Cortex of kidney (tissue), 1 donor: ENCODE results near the gene CD248.

Experiments used
- DNase-seq: peaks from one replicate; lab custom pipeline; 2025; lab: John Stamatoyannopoulos, UW

CD248 gene

GRCh38 chr11:66275984-66276612, 40.7 kb downstream of the CD248 start:
- DNase-seq, result no peak

GRCh38 chr11:66275396-66275795, 41.4 kb downstream of the CD248 start:
- DNase-seq, result no peak

DNA sequence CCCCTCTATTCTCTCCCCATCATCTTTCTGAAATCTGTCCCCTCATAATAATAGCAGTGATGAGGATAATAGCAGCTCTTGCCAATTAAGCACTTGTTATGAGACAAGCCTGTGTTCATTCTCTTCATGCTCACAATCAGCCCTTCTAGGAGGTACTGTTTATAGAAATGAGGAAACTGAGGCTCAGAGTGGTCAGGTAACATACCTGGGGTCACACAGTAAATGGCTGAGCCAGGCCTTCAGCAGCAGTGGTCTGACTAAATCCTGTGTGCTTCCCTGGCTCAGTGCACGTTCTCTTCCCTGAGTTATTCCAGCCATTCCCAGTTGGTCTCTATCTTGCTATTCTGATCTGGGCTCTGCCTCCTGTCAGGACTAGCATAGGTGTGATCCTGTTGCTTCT, 42.6 kb downstream of the CD248 start:
- DNase-seq, result no peak

DNA sequence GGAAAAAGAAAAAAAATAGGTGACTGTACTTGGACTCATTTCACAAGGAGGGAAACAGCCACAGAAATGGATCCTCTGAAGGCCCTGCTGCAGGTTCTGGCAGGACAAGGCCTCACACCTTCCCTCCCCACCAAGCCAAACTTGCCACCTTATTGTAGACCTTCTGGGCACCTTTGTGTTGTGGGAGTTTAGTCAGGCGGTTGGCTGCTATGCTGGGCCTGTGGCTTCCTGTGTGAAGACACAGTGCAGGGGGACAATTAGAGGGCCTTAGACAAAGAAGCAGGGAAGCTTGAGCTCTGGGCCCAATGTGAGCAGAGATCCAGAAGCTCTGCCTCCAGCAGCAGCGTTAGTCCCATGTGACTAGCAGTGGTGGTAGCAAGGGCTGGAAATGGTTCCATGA, 44.2 kb downstream of the CD248 start:
- DNase-seq, result no peak

GRCh38 chr11:66271816-66272215, 45.0 kb downstream of the CD248 start:
- DNase-seq, result no peak

GRCh38 chr11:66268952-66269905, 47.6 kb downstream of the CD248 start:
- no peak for DNase-seq

GRCh38 chr11:66268244-66268951, 48.4 kb downstream of the CD248 start, which contains the start of gene RAB1B:
TSS of gene RAB1B (plus strand) at chr11:66268639. CDS start at chr11:66268680, 41 bp downstream.
- DNase-seq, result peak; percentile 99

- peak; percentile 45 for DNase-seq
Observed at GRCh38 chr11:66267379-66268243, 49.2 kb downstream of the CD248 start.

- DNase-seq, result no peak
Observed at GRCh38 chr11:66267039-66267378, 49.8 kb downstream of the CD248 start.

DNA sequence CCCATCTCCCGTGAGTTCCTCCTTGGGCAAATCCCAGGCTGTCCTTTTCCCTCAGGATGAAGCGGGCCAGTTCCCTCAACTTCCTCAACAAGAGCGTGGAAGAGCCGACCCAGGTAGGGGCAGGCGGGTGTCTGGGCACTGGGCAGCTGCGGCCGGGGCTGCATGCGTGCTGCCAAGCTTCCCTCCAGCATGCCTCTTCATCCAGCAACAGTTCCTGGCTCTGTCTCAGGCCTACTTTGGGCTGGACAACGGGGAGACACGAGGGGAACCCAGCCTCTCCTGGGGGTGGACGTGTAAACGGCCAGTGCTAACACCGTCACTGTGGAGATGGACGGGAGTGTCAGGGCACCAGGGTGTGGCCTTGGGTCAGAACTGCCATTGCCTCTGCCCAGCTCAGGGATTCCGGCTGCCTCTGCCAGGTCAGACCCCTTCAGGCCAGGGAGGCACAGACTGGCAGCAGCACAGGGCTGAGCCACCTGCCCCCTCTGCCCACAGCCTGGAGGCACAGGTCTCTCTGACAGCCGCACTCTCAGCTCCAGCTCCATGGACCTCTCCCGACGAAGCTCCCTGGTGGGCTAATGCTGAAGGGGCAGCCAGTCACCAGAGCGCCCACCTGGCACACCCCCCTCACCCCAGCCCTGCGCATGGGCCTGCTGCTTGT, 50.3 kb downstream of the CD248 start:
- DNase-seq, result no peak

- DNase-seq, result no peak
Observed at GRCh38 chr11:66265531-66266377, 51.1 kb downstream of the CD248 start.

DNA sequence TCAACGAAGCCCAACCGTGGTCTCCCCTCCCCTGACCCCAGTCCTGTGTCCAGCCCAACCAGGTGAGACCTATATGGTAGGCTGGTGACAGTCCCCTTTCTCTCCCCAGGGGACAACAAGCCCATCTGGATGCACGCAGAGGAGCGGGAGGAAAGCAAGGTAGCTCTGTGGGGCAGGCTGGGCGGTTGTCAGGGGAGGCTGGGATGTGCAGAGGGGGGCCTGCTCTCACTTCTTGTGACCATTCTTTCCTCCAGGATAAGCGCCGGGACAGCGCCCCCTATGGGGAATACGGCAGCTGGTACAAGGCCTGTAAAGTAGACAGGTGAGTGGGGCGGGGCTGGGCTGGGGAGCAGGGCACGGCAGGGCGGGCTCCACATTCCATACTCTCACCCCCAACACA, 51.9 kb downstream of the CD248 start:
- no peak for DNase-seq
